Right lobe of liver (tissue), 4 donors: ENCODE results near the gene SLC17A9.

Source experiments
- CTCF ChIP-seq, 4 donors: fragments of 200-600 bp in 3 of 4; fragments of 450-650 bp in 1 of 4; IDR thresholded peaks; one replicate each; pipeline versions ENCODE4 v1.5.1 to v1.8.0; 2016 to 2022; ENCODE audit warnings: antibody characterized with exemption in 4 of 4, mild to moderate bottlenecking in 2 of 4
- POLR2A ChIP-seq: fragments of 450-650 bp; IDR thresholded peaks from one replicate; pipeline ENCODE4 v1.6.1; 2017; ENCODE audit warnings: antibody characterized with exemption, mild to moderate bottlenecking
- donor health status: DM: no; HTN: no; CAD: no.
- donor health status: DM: no; HTN: no; CAD: no.
- donor health status: DM: no; HTN: yes; CAD: no.

- TF ChIP-seq CTCF (IDR thresholded peaks at IDR 0.05), result no peak
- TF ChIP-seq POLR2A, result no peak
Observed at GRCh38 chr20:62951896-62952372, 575 bp upstream of the SLC17A9 start.
